ENCODE results near the gene TIPIN. TPM values are rescaled to one million over a fixed set of nuclear protein-coding genes. Genes with fewer than 3 reads are reported as not detected.

The TIPIN gene
- 21.1 to 25.6 TPM (median 25.0 TPM) in 5 replicates for total RNA-seq (2022; extraction: Qiagen RNA extraction)

GRCh38 chr15:66356359-66357236 is at the start of gene TIPIN:
Gene TIPIN, minus strand, starts transcription at chr15:66356685. Its CDS starts 3,738 bp downstream, at chr15:66352947.

GRCh38 chr15:66386204-66387123 is 30.0 kb upstream of the TIPIN start, which contains the start of gene MAP2K1:
Gene MAP2K1, plus strand, starts transcription at chr15:66386912. Its CDS starts 436 bp downstream, at chr15:66387348.

GRCh38 chr15:66293419-66294156 is 62.9 kb downstream of the TIPIN start, which contains the start of gene DIS3L:
Gene DIS3L, plus strand, starts transcription at chr15:66293568. Its CDS starts 29 bp downstream, at chr15:66293597.

Other genes starting within 250 kb of the TIPIN start
- 0.17 to 0.76 TPM (median 0.30 TPM) in 5 replicates for gene MEGF11, start 102.9 kb downstream of the TIPIN start, total RNA-seq (2022; extraction: Qiagen RNA extraction)
- gene DIS3L, start 63.1 kb downstream of the TIPIN start, total RNA-seq (2022; extraction: Qiagen RNA extraction), result 27.1 to 40.4 TPM (median 33.5 TPM) in 5 replicates
- gene MAP2K1, start 30.2 kb upstream of the TIPIN start, total RNA-seq (2022; extraction: Qiagen RNA extraction), result 96.1 to 133 TPM (median 121 TPM) in 5 replicates
- 45.5 to 63.4 TPM (median 47.7 TPM) in 5 replicates for gene SNAPC5, start 141.1 kb upstream of the TIPIN start, total RNA-seq (2022; extraction: Qiagen RNA extraction)
- 5,078 to 6,284 TPM (median 5,277 TPM) in 5 replicates for gene RPL4, start 148.2 kb upstream of the TIPIN start, total RNA-seq (2022; extraction: Qiagen RNA extraction)
- 32.2 to 39.2 TPM (median 35.5 TPM) in 5 replicates for gene ZWILCH, start 148.6 kb upstream of the TIPIN start, total RNA-seq (2022; extraction: Qiagen RNA extraction)
- gene LCTL, start 209.3 kb upstream of the TIPIN start, total RNA-seq (2022; extraction: Qiagen RNA extraction), result 0.03 TPM in 1 of 5 replicates, not detected in the others

All from A549 treated with Hydrocortisone at 1 μM for 4 hours (cell line).